H7 (cell line): Measurements from ENCODE around the gene ENO2. TPM values are rescaled to one million over a fixed set of nuclear protein-coding genes. Genes with fewer than 3 reads are reported as not detected.
"Not testable (repeated sequence)": the region's sequence is repeated elsewhere in the genome, so short reads cannot be mapped to it uniquely, and the experiment has no call there.

Experiments used
- DNase-seq: peaks from one replicate; pipeline ENCODE4 v3.0.0; 2012
- H3K27me3 ChIP-seq: 2 replicates; pipeline ENCODE4 v1.6.0; 2011; ENCODE audit warnings: mild to moderate bottlenecking, low read length; ENCODE audit not compliant: control insufficient read depth, insufficient read depth
- H3K36me3 ChIP-seq: replicated peaks from 2 replicates; pipeline ENCODE4 v1.5.1; 2011; ENCODE audit warnings: low read length; ENCODE audit not compliant: control insufficient read depth, insufficient read depth
- H3K4me3 ChIP-seq: 2 replicates; pipeline ENCODE4 v1.5.1; 2011; ENCODE audit warnings: low read depth, mild to moderate bottlenecking, control low read depth, low read length, moderate library complexity; ENCODE audit not compliant: insufficient read depth
- total RNA-seq: library from RNA; depleted of rRNA; stranded (reverse); fragments of >200 nt; shearing (Covaris generic); gene quantifications from 2 replicates; pipeline ENCODE4 v1.2.3, GENCODE V29; 2014

The ENO2 gene
- total RNA-seq, 1 experiment from 2014 or later, result 47.4 TPM

- peak; percentile 100 for DNase-seq
- Histone ChIP-seq H3K36me3 (peaks cover 20% of the 10 kb centered on the region), H3K27me3 (no peaks in the 10 kb centered on the region), H3K4me3 (peak within 1 kb of the TSS; percentile 88)
Measured at GRCh38 chr12:6873094-6874014, 41.0 kb upstream of the ENO2 start, which contains the start of gene SPSB2. TSS of gene SPSB2 (minus strand) at chr12:6873303. CDS start at chr12:6872901, 402 bp downstream.

GRCh38 chr12:6874015-6874368, 40.4 kb upstream of the ENO2 start:
- peak overlapping the region; percentile 58 for H3K4me3 ChIP-seq
- DNase-seq, H3K27me3 ChIP-seq: not testable (repeated sequence)
- peaks cover 19% of the 10 kb centered on the region for H3K36me3 ChIP-seq

GRCh38 chr12:6879824-6880223, 34.6 kb upstream of the ENO2 start:
- not testable (repeated sequence) for DNase-seq, H3K4me3 ChIP-seq, H3K36me3 ChIP-seq, H3K27me3 ChIP-seq

- H3K4me3 ChIP-seq, result no peak overlapping the region
Measured at GRCh38 chr12:6883252-6883651, 31.1 kb upstream of the ENO2 start.

GRCh38 chr12:6883683-6884082, 30.7 kb upstream of the ENO2 start:
- no peaks in the 10 kb centered on the region; the same call in 1 of the 2 replicates for H3K36me3 ChIP-seq
- H3K4me3 ChIP-seq, result no peak overlapping the region
- peak; percentile 13 for DNase-seq
- no peaks in the 10 kb centered on the region for H3K27me3 ChIP-seq

More at GRCh38 chr12:6883252-6883651, 31.1 kb upstream of the ENO2 start:
- no peak for DNase-seq
- Histone ChIP-seq H3K36me3 (no peaks in the 10 kb centered on the region; the same call in 1 of the 2 replicates), H3K27me3 (no peaks in the 10 kb centered on the region)

GRCh38 chr12:6884539-6884938, 29.8 kb upstream of the ENO2 start:
- H3K4me3 ChIP-seq, result no peak overlapping the region
- H3K27me3 ChIP-seq, result no peaks in the 10 kb centered on the region
- no peaks in the 10 kb centered on the region; the same call in 1 of the 2 replicates for H3K36me3 ChIP-seq
- no peak for DNase-seq

GRCh38 chr12:6886206-6886999, 28.0 kb upstream of the ENO2 start:
- H3K4me3 ChIP-seq, DNase-seq: not testable (repeated sequence)

GRCh38 chr12:6887460-6887859, 26.9 kb upstream of the ENO2 start:
- no peak for DNase-seq
- no peaks in the 10 kb centered on the region for H3K27me3 ChIP-seq
- no peaks in the 10 kb centered on the region; the same call in 1 of the 2 replicates for H3K36me3 ChIP-seq
- no peak overlapping the region for H3K4me3 ChIP-seq

More at GRCh38 chr12:6886206-6886999, 28.0 kb upstream of the ENO2 start:
- not testable (repeated sequence) for H3K27me3 ChIP-seq, H3K36me3 ChIP-seq

GRCh38 chr12:6888360-6888759, 26.0 kb upstream of the ENO2 start:
- DNase-seq, result no peak
- Histone ChIP-seq H3K27me3 (no peaks in the 10 kb centered on the region), H3K4me3 (no peak overlapping the region), H3K36me3 (no peaks in the 10 kb centered on the region; the same call in 1 of the 2 replicates)

- not testable (repeated sequence) for H3K4me3 ChIP-seq, H3K27me3 ChIP-seq, DNase-seq, H3K36me3 ChIP-seq
Measured at GRCh38 chr12:6888794-6889193, 25.6 kb upstream of the ENO2 start.

- H3K36me3 ChIP-seq, DNase-seq, H3K4me3 ChIP-seq, H3K27me3 ChIP-seq: not testable (repeated sequence)
Measured at GRCh38 chr12:6889775-6890573, 24.4 kb upstream of the ENO2 start.

GRCh38 chr12:6890789-6891645, 23.4 kb upstream of the ENO2 start:
- Histone ChIP-seq H3K27me3 (no peaks in the 10 kb centered on the region), H3K36me3 (no peaks in the 10 kb centered on the region), H3K4me3 (peak overlapping the region; percentile 60)
- peak; percentile 97 for DNase-seq

GRCh38 chr12:6891646-6892001, 22.8 kb upstream of the ENO2 start:
- no peak for DNase-seq

More at GRCh38 chr12:6891646-6892001, 22.8 kb upstream of the ENO2 start:
- peak overlapping the region; percentile 60 for H3K4me3 ChIP-seq
- no peaks in the 10 kb centered on the region for H3K27me3 ChIP-seq
- no peaks in the 10 kb centered on the region for H3K36me3 ChIP-seq
